Fibroblast of pulmonary artery (primary cell): ENCODE data around the gene C16orf90.

Experiments
- DNase-seq: peaks from one replicate; pipeline ENCODE4 v3.0.0-alpha.2; 2010; ENCODE audit warnings: low read depth
- H3K4me3 ChIP-seq: replicated peaks from 2 replicates; pipeline ENCODE4 v1.5.1; 2011; ENCODE audit warnings: low read depth, mild to moderate bottlenecking, control low read depth, low read length, moderate library complexity
- TF ChIP-seq, protein P1 (sequence below): IDR thresholded peaks from 2 replicates; pipeline ENCODE4 v1.5.1; 2011; ENCODE audit warnings: mild to moderate bottlenecking, control low read depth, low read length, inconsistent platforms; ENCODE audit errors: missing control alignments

The C16orf90 gene

DNA sequence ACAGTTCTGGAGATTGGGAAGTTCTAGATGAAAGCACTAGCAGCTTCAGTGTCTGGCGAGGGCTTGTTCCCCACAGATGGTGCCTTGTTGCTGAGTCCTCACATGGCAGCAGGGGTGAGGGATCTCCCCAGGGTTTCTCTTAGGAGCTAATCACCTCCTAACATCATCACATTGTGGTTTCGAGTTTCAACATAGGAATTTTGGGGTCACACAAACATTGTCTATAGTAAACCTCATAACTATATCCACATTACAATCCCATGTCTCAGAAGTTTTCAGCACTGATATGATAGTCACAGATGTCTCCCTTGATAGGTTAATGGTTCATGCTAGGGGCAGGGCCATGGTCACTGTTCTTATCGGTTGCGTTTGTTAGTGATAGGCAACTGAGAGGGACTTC, 19.3 kb upstream of the C16orf90 start:
- no peak overlapping the region for H3K4me3 ChIP-seq
- TF ChIP-seq, protein P1, sequence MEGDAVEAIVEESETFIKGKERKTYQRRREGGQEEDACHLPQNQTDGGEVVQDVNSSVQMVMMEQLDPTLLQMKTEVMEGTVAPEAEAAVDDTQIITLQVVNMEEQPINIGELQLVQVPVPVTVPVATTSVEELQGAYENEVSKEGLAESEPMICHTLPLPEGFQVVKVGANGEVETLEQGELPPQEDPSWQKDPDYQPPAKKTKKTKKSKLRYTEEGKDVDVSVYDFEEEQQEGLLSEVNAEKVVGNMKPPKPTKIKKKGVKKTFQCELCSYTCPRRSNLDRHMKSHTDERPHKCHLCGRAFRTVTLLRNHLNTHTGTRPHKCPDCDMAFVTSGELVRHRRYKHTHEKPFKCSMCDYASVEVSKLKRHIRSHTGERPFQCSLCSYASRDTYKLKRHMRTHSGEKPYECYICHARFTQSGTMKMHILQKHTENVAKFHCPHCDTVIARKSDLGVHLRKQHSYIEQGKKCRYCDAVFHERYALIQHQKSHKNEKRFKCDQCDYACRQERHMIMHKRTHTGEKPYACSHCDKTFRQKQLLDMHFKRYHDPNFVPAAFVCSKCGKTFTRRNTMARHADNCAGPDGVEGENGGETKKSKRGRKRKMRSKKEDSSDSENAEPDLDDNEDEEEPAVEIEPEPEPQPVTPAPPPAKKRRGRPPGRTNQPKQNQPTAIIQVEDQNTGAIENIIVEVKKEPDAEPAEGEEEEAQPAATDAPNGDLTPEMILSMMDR: no peak
- peak; percentile 6 for DNase-seq

DNA sequence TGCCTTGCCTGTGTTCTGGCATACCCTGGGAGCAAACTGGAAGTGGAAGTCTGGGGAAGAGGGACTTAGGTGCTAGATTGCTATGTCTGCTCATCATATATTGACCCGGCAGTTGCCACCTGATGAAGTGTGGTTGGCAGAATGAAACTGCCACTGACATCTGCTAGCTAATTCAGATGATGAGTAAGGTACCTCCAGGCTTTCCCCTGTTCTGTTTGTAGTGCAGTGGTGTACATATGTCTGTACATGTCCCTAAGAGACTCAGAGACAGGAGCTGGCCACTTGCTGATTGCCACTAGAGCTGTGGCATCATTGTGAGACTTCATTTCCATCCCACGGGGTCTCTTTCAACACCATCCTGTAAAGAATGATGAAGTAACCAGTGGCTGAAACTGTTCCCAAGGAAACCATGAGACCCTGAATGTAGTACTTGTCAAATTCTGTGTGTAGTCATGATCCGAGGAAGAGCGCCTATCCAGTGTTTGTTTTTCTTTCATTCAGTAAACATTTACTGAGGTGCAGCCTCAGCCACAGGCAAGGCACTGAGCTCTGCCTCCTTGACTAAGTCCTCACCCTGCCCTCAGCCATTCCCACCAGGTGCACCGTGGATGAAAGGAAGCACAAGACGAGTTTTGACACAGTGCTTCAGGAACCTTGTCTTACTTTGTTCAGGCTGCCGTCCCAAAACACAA, 18.7 kb upstream of the C16orf90 start:
- no peak for DNase-seq
- no peak overlapping the region for H3K4me3 ChIP-seq
- TF ChIP-seq, protein P1: no peak

DNA sequence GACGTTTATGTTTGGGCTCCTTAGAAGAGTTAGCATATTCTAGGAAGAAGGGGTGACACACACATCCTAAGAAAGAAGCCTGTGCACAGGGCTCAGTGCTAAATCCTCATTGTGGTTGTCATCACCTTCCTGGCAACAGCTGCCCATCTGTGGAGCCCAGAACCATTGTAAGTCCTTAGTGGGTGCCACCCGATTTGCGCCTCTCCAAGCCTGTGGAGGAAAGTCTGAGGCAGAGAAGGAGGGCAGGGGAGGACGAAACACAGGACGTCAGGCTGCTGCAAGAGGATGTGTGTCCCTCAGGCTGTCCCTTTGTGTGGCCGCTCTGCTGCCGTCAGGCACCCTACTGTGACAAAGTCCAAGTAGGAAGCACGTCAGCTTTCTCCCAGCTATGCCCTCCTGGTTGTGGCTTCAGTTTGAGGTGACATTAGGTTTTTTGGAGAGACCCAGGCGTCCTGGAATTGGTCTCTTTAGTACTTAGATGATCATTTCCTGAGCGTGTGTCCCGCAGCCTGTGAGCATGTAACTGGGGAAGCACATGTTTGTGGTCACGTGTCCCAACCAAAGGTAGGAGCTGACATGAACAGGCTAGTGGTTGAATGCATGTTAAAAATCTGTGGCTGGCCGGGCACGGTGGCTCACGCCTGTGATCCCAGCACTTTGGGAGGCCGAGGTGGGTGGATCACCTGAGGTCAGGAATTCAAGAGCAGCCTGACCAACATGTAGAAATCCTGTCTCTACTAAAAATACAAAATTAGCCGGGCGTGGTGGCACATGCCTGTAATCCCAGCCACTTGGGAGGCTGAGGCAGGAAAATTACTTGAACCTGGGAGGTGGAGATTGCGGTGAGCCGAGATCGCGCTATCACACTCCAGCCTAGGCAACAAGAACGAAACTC, 16.2 kb upstream of the C16orf90 start:
- TF ChIP-seq, protein P1: no peak
- no peak for DNase-seq

DNA sequence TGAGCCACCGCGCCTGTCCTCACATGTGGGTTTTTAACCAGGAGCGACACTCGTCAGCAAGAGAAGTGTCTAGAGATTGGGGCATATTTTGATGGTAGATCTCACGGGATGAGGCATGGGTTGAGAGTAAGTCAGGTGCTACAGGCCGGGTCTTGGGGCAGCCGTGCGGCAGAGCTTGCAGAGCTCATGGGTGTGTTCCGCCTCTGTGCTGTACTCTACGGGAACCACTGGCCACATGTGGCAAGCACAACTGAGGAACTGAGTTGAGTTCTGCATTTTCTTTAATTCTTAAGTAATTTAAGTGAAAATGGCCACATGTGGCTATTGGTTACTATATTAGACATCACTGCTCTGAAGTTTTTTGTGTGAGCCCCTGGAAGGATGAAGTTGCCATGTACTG, 15.1 kb upstream of the C16orf90 start:
- DNase-seq: no peak
- H3K4me3 ChIP-seq: no peak overlapping the region
- TF ChIP-seq, protein P1: no peak

More for the DNA sequence above, 16.2 kb upstream of the C16orf90 start:
- no peak overlapping the region for H3K4me3 ChIP-seq

DNA sequence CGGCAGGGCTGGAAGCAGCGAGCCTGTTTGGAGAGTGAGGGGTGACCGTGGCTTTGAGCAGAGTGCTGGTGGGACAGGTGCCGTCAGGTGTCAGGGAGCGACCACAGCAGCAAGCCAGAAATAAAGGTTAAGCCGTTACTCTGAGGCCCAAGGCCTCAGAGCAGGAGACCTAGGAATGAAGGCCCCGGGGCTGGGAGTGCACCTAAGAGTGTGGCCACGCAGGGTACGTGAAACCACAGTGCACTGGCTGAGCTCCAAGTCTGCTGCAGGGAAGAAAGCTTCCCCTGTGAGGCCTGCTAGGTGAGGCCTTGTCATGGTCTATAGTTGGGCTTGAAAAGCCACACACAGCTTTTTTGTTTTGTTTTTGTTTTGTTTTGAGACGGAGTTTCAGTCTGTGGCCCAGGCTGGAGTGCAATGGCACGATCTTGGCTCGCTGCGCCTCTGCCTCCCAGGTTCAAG, 14.2 kb upstream of the C16orf90 start:
- DNase-seq: no peak
- no peak overlapping the region for H3K4me3 ChIP-seq
- TF ChIP-seq, protein P1: no peak

DNA sequence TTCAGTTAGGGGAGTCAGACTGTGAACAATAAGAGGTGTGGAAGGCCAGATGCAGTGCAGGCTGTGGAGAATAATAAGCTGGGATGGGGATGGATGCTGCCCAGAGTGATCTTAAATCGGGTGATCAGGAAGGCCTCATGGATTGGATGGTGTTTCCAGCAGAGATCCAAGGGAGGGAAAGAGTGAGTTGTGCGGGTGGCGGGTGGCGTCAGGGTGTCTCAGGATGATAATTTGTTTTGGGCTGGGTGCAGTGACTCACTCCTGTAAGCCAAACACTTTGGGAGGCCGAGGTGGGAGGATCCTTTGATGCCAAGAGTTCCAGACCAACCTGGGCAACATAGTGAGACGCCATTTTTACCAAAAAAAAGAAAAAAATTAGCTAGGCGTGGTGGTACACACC, 13.4 kb upstream of the C16orf90 start:
- TF ChIP-seq, protein P1: no peak
- no peak for DNase-seq
- H3K4me3 ChIP-seq: no peak overlapping the region
